CD4-positive, alpha-beta T cell (primary cell): ENCODE results near the gene SKOR1. TPM values are rescaled to one million over a fixed set of nuclear protein-coding genes. Genes with fewer than 3 reads are reported as not detected.

Experiments
- ATAC-seq: fragments of 200-7000 bp; cut with Tn5 transposase; one replicate; pipeline ENCODE4 v1.10.0; 2022; ENCODE audit warnings: mild to moderate bottlenecking; ENCODE audit not compliant: poor library complexity
- CTCF ChIA-PET: fragments of 350-600 bp; sonication (Branson Sonifier 250); formaldehyde crosslinking; loops from one replicate; lab custom pipeline; 2021; ENCODE audit warnings: antibody characterized with exemption, inconsistent platforms; lab: Charles Lee
- POLR2A ChIA-PET: fragments of 350-600 bp; sonication (Branson Sonifier 250); formaldehyde crosslinking; loops from one replicate; lab custom pipeline; 2021; ENCODE audit warnings: antibody characterized with exemption, inconsistent platforms; lab: Charles Lee
- DNase-seq, 14 experiments: peaks; one replicate each; pipeline ENCODE4 v3.0.0-alpha.2; 2013 to 2020; ENCODE audit warnings: mixed read lengths in 2 of 14
- H3K27ac ChIP-seq, 2 donors: one replicate each; pipeline versions ENCODE4 v1.5.1 to v1.7.0; 2013; ENCODE audit warnings: low read length in 2 of 2, low read depth in 1 of 2, mild to moderate bottlenecking in 1 of 2
- H3K27me3 ChIP-seq, 2 experiments: 1 replicate in 1 of 2; 2 replicates in 1 of 2; pipeline versions ENCODE4 v1.6.1 to v1.7.0; 2013; ENCODE audit warnings: low read length in 2 of 2, control low read depth in 1 of 2, mild to moderate bottlenecking in 1 of 2, moderate library complexity in 1 of 2; ENCODE audit not compliant: insufficient read depth in 2 of 2, control insufficient read depth in 1 of 2
- H3K36me3 ChIP-seq: one replicate; pipeline ENCODE4 v1.6.1; 2013; ENCODE audit warnings: low read length, control low read depth; ENCODE audit not compliant: insufficient read depth
- H3K4me1 ChIP-seq: one replicate; pipeline ENCODE4 v1.6.1; 2013; ENCODE audit warnings: low read length, control low read depth; ENCODE audit not compliant: insufficient read depth
- H3K4me3 ChIP-seq: one replicate; pipeline ENCODE4 v1.5.1; 2013; ENCODE audit warnings: mild to moderate bottlenecking, low read length, moderate library complexity
- H3K9me3 ChIP-seq, 2 experiments: 1 replicate in 1 of 2; 2 replicates in 1 of 2; pipeline versions ENCODE4 v1.6.1 to v1.7.0; 2013; ENCODE audit warnings: low read length in 2 of 2, mild to moderate bottlenecking in 2 of 2, control low read depth in 1 of 2, moderate library complexity in 1 of 2; ENCODE audit not compliant: control insufficient read depth in 1 of 2, insufficient read depth in 1 of 2
- H3K27ac Mint-ChIP-seq: one replicate; pipeline ENCODE4 v1.8.0; 2020; ENCODE audit warnings: mixed read lengths
- H3K27me3 Mint-ChIP-seq: one replicate; pipeline ENCODE4 v1.8.0; 2021; ENCODE audit warnings: mixed read lengths
- H3K36me3 Mint-ChIP-seq: one replicate; pipeline ENCODE4 v1.8.0; 2021; ENCODE audit warnings: low read depth, mixed read lengths
- H3K4me1 Mint-ChIP-seq: one replicate; pipeline ENCODE4 v1.8.0; 2021; ENCODE audit warnings: low read depth, mixed read lengths
- H3K4me3 Mint-ChIP-seq: one replicate; pipeline ENCODE4 v1.8.0; 2020; ENCODE audit warnings: mild to moderate bottlenecking, mixed read lengths
- H3K9me3 Mint-ChIP-seq: one replicate; pipeline ENCODE4 v1.8.0; 2020; ENCODE audit warnings: mixed read lengths
- intact Hi-C, 2 experiments: fragments of 100-400 bp; cut with DNase I in 1 of 2; cut with micrococcal nuclease in 1 of 2; formaldehyde crosslinking; loops; one replicate each; pipeline versions ENCODE4 v1.15.1 to v1.9.0; 2023 to 2025; cut with DNase I, micrococcal nuclease
- total RNA-seq, 174 experiments: library from RNA in 2 of 174; stranded (reverse) in 2 of 174; gene quantifications; one replicate each; pipeline ENCODE4 v1.2.3 and lab custom pipeline; 2021 to 2026
- TF ChIP-seq, protein P1 (sequence below): fragments of 200-600 bp; IDR thresholded peaks from one replicate; pipeline ENCODE4 v1.8.0; 2022; ENCODE audit warnings: antibody characterized with exemption, mild to moderate bottlenecking

Gene SKOR1
- total RNA-seq, 2 experiments from 2014 or later = 1.8 to 2.2 TPM

GRCh38 chr15:67781907-67782690 is 43.2 kb upstream of the SKOR1 start:
- Mint-ChIP-seq H3K27me3 (no peaks in the 10 kb centered on the region), H3K4me3 (no peak overlapping the region), H3K4me1 (peaks cover 44% of the 10 kb centered on the region), H3K36me3 (peaks cover 16% of the 10 kb centered on the region), H3K9me3 (no peaks in the 10 kb centered on the region), H3K27ac (no peak overlapping the region)
- H3K27ac ChIP-seq = no peak overlapping the region
- intact Hi-C loops = no loop called here
- ATAC-seq (no peak), DNase-seq (no peak)
- POLR2A ChIA-PET = interaction anchor here (1.0 to 2.5 kb wide), 2 partner anchors 23 to 53 kb away, joined by 3 to 11 read pairs; no protein-coding TSS in a partner anchor
- H3K36me3 ChIP-seq = no peaks in the 10 kb centered on the region
- H3K27me3 ChIP-seq = no peaks in the 10 kb centered on the region
- TF ChIP-seq, protein P1, sequence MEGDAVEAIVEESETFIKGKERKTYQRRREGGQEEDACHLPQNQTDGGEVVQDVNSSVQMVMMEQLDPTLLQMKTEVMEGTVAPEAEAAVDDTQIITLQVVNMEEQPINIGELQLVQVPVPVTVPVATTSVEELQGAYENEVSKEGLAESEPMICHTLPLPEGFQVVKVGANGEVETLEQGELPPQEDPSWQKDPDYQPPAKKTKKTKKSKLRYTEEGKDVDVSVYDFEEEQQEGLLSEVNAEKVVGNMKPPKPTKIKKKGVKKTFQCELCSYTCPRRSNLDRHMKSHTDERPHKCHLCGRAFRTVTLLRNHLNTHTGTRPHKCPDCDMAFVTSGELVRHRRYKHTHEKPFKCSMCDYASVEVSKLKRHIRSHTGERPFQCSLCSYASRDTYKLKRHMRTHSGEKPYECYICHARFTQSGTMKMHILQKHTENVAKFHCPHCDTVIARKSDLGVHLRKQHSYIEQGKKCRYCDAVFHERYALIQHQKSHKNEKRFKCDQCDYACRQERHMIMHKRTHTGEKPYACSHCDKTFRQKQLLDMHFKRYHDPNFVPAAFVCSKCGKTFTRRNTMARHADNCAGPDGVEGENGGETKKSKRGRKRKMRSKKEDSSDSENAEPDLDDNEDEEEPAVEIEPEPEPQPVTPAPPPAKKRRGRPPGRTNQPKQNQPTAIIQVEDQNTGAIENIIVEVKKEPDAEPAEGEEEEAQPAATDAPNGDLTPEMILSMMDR = no peak
- H3K4me1 ChIP-seq = peaks cover 28% of the 10 kb centered on the region
- H3K4me3 ChIP-seq = no peak overlapping the region
- CTCF ChIA-PET = interaction anchor here (2.0 kb wide), 1 partner anchor 53 kb away, joined by 15 read pairs; no protein-coding TSS in a partner anchor
- no peaks in the 10 kb centered on the region for H3K9me3 ChIP-seq

- no peak overlapping the region for H3K27ac Mint-ChIP-seq
- intact Hi-C loops = no loop called here
- no peak overlapping the region for H3K4me3 Mint-ChIP-seq
- no peaks in the 10 kb centered on the region for H3K27me3 ChIP-seq
- no peak overlapping the region for H3K27ac ChIP-seq
- peaks cover 45% of the 10 kb centered on the region for H3K4me1 Mint-ChIP-seq
- H3K9me3 ChIP-seq = no peaks in the 10 kb centered on the region
- H3K4me1 ChIP-seq = peaks cover 28% of the 10 kb centered on the region
- H3K9me3 Mint-ChIP-seq = no peaks in the 10 kb centered on the region
- no peak overlapping the region for H3K4me3 ChIP-seq
- TF ChIP-seq, protein P1 = no peak
- ChIA-PET CTCF (interaction anchor here (2.0 kb wide), 1 partner anchor 53 kb away, joined by 15 read pairs; no protein-coding TSS in a partner anchor), POLR2A (interaction anchor here (1.0 to 2.5 kb wide), 3 partner anchors 24 to 261 kb away, joined by 3 to 11 read pairs (median 3); no protein-coding TSS in a partner anchor)
- H3K27me3 Mint-ChIP-seq = no peaks in the 10 kb centered on the region
- ATAC-seq (no peak), DNase-seq (no peak)
- H3K36me3 Mint-ChIP-seq = peaks cover 19% of the 10 kb centered on the region
- H3K36me3 ChIP-seq = no peaks in the 10 kb centered on the region
Measured at GRCh38 chr15:67782691-67782991, 42.7 kb upstream of the SKOR1 start.

DNA sequence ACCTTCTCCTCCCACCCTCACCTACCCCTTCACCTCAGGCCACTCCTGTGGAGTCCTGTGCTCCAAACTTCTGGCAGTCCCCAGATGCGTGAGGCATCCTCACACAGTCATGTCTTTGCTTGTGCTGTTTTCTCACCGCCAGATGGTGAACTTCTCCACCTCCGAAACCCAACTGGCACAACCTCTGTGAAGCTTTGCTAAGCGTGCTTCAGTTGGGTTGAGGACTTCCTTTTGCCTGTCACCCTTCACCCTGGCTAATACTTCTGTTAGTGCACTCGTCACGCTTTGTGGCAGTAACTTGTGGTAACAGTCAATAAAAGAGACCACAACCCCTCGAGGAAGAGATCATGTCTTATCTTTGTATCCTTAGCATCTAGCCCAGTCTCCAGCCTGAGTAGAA is 42.0 kb upstream of the SKOR1 start:
- ATAC-seq (peak; percentile 93), DNase-seq (peak; percentile 23 to 83 (median 43))
- peaks cover 19% of the 10 kb centered on the region for H3K36me3 Mint-ChIP-seq
- ChIA-PET POLR2A (interaction anchor here (0.6 to 2.5 kb wide), 8 partner anchors 20 to 262 kb away, joined by 3 to 11 read pairs (median 4); partner anchors contain the start of gene RNU6-1), CTCF (interaction anchor here (1.3 to 2.0 kb wide), 3 partner anchors 8 to 58 kb away, joined by 3 to 15 read pairs (median 3); no protein-coding TSS in a partner anchor)
- H3K36me3 ChIP-seq = no peaks in the 10 kb centered on the region
- no peak overlapping the region for H3K4me3 ChIP-seq
- peaks cover 45% of the 10 kb centered on the region for H3K4me1 Mint-ChIP-seq
- no peak overlapping the region for H3K27ac ChIP-seq
- intact Hi-C loops = loop anchor here (1.0 kb wide), 3 partner anchors 51 to 55 kb away; no protein-coding TSS in a partner anchor
- no peaks in the 10 kb centered on the region for H3K9me3 ChIP-seq
- H3K4me3 Mint-ChIP-seq = peak overlapping the region; percentile 44
- no peaks in the 10 kb centered on the region for H3K9me3 Mint-ChIP-seq
- H3K27me3 Mint-ChIP-seq = no peaks in the 10 kb centered on the region
- TF ChIP-seq, protein P1 = peak; percentile 43
- peak overlapping the region; percentile 61 for H3K27ac Mint-ChIP-seq
- peaks cover 28% of the 10 kb centered on the region for H3K4me1 ChIP-seq
- H3K27me3 ChIP-seq = no peaks in the 10 kb centered on the region
